OCI-LY3 (cell line): Measurements from ENCODE around the gene BACH2.

Source experiments
- EZH2phosphoT487 ChIP-seq: fragments of 200-600 bp; shearing (Covaris generic); IDR thresholded peaks from 2 replicates; pipeline ENCODE4 v1.6.1; 2018; ENCODE audit warnings: antibody characterized with exemption, mixed run types, low read depth
- TF ChIP-seq, protein P1 (sequence below): fragments of 200-600, 300-600 bp; sonication (generic); IDR thresholded peaks from 2 replicates; pipeline ENCODE4 v1.5.1; 2014; ENCODE audit warnings: antibody characterized with exemption, low read length, low read depth

DNA sequence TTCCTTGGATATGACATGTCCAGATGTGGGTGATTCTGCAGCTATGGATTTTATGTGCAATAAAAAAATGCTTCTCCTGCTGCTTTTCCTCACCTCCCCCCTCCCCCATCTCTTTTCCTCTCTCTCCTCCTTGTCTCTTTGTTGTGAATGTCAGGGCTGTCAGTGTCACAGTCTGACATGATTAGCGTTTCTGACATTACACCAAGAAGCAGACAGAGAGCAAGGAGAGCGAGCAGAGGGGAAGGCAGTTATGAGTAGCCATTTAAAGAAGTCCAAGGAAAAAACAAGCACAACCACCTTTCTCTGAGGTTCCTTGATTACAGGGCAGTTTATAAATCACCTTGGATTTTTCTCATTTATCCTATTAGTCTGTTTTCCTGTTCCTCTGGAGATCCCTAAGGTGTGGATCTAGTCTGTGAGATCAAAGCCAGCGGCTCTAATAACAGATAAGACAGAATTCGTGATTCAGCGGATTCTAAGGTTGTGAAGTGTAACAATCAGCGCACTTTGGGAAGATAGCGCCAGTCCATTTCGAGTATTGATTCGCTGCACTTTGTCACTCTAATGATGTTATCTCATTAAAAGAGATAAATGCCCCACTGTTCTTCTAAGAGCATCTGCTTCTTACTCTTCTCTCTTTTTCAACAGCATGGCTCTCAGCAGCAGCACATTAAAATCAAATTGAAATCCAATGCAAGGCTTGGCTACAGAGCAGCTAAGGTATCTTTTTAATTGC, 101.4 kb downstream of the BACH2 start:
- TF ChIP-seq, protein P1, sequence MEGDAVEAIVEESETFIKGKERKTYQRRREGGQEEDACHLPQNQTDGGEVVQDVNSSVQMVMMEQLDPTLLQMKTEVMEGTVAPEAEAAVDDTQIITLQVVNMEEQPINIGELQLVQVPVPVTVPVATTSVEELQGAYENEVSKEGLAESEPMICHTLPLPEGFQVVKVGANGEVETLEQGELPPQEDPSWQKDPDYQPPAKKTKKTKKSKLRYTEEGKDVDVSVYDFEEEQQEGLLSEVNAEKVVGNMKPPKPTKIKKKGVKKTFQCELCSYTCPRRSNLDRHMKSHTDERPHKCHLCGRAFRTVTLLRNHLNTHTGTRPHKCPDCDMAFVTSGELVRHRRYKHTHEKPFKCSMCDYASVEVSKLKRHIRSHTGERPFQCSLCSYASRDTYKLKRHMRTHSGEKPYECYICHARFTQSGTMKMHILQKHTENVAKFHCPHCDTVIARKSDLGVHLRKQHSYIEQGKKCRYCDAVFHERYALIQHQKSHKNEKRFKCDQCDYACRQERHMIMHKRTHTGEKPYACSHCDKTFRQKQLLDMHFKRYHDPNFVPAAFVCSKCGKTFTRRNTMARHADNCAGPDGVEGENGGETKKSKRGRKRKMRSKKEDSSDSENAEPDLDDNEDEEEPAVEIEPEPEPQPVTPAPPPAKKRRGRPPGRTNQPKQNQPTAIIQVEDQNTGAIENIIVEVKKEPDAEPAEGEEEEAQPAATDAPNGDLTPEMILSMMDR: no peak
- no peak for TF ChIP-seq EZH2phosphoT487
